A549 (cell line): Measurements from ENCODE around the gene DOC2B. TPM values are rescaled to one million over a fixed set of nuclear protein-coding genes. Genes with fewer than 3 reads are reported as not detected.
"Not testable (repeated sequence)": the region's sequence is repeated elsewhere in the genome, so short reads cannot be mapped to it uniquely, and the experiment has no call there.

Experiments
- ATAC-seq, 2 experiments: fragments of 200-7000 bp in 1 of 2; fragments of >200 bp in 1 of 2; cut with Nextera tagmentation in 1 of 2; cut with Tn5 transposase in 1 of 2; 3 replicates each; pipeline versions ENCODE4 v1.8.0 to v1.9.1; 2018 to 2020; ENCODE audit warnings: mild to moderate bottlenecking in 1 of 2, moderate library complexity in 1 of 2
- CTCF ChIA-PET: fragments of 300-600 bp; sonication (Branson Sonifier 250); formaldehyde crosslinking; extraction: SDS; loops from one replicate; lab custom pipeline; 2021; ENCODE audit warnings: antibody characterized with exemption, inconsistent platforms; lab: Yijun Ruan, JAX
- POLR2A ChIA-PET: fragments of 350-600 bp; formaldehyde crosslinking; extraction: SDS; loops from one replicate; lab custom pipeline; 2021; ENCODE audit warnings: antibody characterized with exemption, inconsistent platforms; lab: Yijun Ruan, JAX
- DNase-seq, 2 experiments: peaks; one replicate each; pipeline versions ENCODE4 v3.0.0 to v3.0.0-alpha.2; 2011 to 2016; ENCODE audit warnings: low read depth in 1 of 2, low spot score in 1 of 2
- FAIRE-seq: peaks from 2 replicates; lab custom pipeline; 2011; peaks lifted over from hg19 to GRCh38; lab: Jason Lieb, UNC
- H3K27ac ChIP-seq, 2 experiments: fragments of >200 bp; sonication (Bioruptor Twin); formaldehyde crosslinking; 3 replicates each; pipeline ENCODE4 v1.5.1; 2016 to 2017
- H3K4me1 ChIP-seq: fragments of >200 bp; sonication (Bioruptor Twin); formaldehyde crosslinking; 3 replicates; pipeline ENCODE4 v1.6.1; 2016
- H3K4me2 ChIP-seq: fragments of >200 bp; sonication (Bioruptor Twin); formaldehyde crosslinking; 3 replicates; pipeline ENCODE4 v1.6.1; 2016
- H3K4me3 ChIP-seq: fragments of >200 bp; sonication (Bioruptor Twin); formaldehyde crosslinking; 3 replicates; pipeline ENCODE4 v1.5.1; 2016
- H3K9me3 ChIP-seq: fragments of >200 bp; sonication (Bioruptor Twin); formaldehyde crosslinking; 3 replicates; pipeline ENCODE4 v1.6.1; 2016
- ATOH8 ChIP-seq: fragments of 250-450 bp; sonication (Bioruptor Pico); IDR thresholded peaks from 2 replicates; pipeline ENCODE4 v1.5.0; 2020; ENCODE audit warnings: low read depth, mild to moderate bottlenecking, moderate library complexity
- BHLHE40 ChIP-seq: IDR thresholded peaks from 2 replicates; pipeline ENCODE4 v1.6.1; 2012; ENCODE audit warnings: low read depth, low read length, inconsistent platforms
- CHD2 ChIP-seq: fragments of 150-350 bp; IDR thresholded peaks from 2 replicates; pipeline ENCODE4 v1.6.1; 2014; ENCODE audit warnings: low read length; ENCODE audit not compliant: partially characterized antibody
- CHD4 ChIP-seq: fragments of 200-600 bp; sonication (generic); IDR thresholded peaks from 2 replicates; pipeline ENCODE4 v1.6.1; 2016; ENCODE audit warnings: antibody characterized with exemption, mild to moderate bottlenecking, borderline replicate concordance
- ELK1 ChIP-seq: fragments of 150-350 bp; IDR thresholded peaks from 2 replicates; pipeline ENCODE4 v1.6.1; 2014; ENCODE audit warnings: low read depth, mild to moderate bottlenecking, low read length
- GATA3 ChIP-seq: IDR thresholded peaks from 2 replicates; pipeline ENCODE4 v1.6.1; 2012; ENCODE audit warnings: borderline replicate concordance
- HEYL ChIP-seq: fragments of 250-450 bp; sonication (Bioruptor Pico); IDR thresholded peaks from 2 replicates; pipeline ENCODE4 v1.8.0; 2021; ENCODE audit warnings: mild to moderate bottlenecking, moderate library complexity
- HOXA7 ChIP-seq: fragments of 250-450 bp; sonication (Bioruptor Pico); IDR thresholded peaks from 2 replicates; pipeline ENCODE4 v1.5.0; 2020; ENCODE audit warnings: mild to moderate bottlenecking, moderate library complexity
- HOXB13 ChIP-seq: fragments of 250-450 bp; sonication (Bioruptor Pico); IDR thresholded peaks from 2 replicates; pipeline ENCODE4 v1.5.0; 2020; ENCODE audit warnings: low read depth, mild to moderate bottlenecking, moderate library complexity
- HOXB5 ChIP-seq: fragments of 250-450 bp; sonication (Bioruptor Pico); IDR thresholded peaks from 2 replicates; pipeline ENCODE4 v1.5.0; 2020; ENCODE audit warnings: mild to moderate bottlenecking, moderate library complexity
- MAX ChIP-seq: IDR thresholded peaks from 2 replicates; pipeline ENCODE4 v1.6.1; 2012
- MYC ChIP-seq: IDR thresholded peaks from 2 replicates; pipeline ENCODE4 v1.6.1; 2012; ENCODE audit warnings: mild to moderate bottlenecking, inconsistent platforms, low read length, improper control_type of control experiment, borderline replicate concordance
- NPAS2 ChIP-seq: fragments of 250-450 bp; sonication (Bioruptor Pico); IDR thresholded peaks from 2 replicates; pipeline ENCODE4 v1.8.0; 2022; ENCODE audit warnings: mild to moderate bottlenecking, moderate library complexity, borderline replicate concordance
- PHF8 ChIP-seq: fragments of 200-600 bp; sonication (generic); IDR thresholded peaks from 2 replicates; pipeline ENCODE4 v1.6.1; 2016; ENCODE audit warnings: low read depth, mild to moderate bottlenecking, antibody characterized with exemption, moderate library complexity, borderline replicate concordance
- POLR2AphosphoS2 ChIP-seq: conservative IDR thresholded peaks from 2 replicates; pipeline ENCODE4 v1.6.1; 2012; ENCODE audit warnings: low read length, improper control_type of control experiment, inconsistent platforms
- REST ChIP-seq: fragments of 200-600 bp; sonication (generic); IDR thresholded peaks from 2 replicates; pipeline ENCODE4 v1.6.1; 2016; ENCODE audit warnings: antibody characterized with exemption, mild to moderate bottlenecking, moderate library complexity
- USF2 ChIP-seq: fragments of 450-650 bp; IDR thresholded peaks from 2 replicates; pipeline ENCODE4 v1.6.1; 2014; ENCODE audit warnings: antibody characterized with exemption
- WGBS: methylation state at CpG from one replicate; pipeline ENCODE4 v1.1.6; 2017; ENCODE audit errors: missing lambda C conversion rate; 5-methylcytosine and 5-hydroxymethylcytosine counted together
- polyA plus RNA-seq, 4 experiments: library from polyadenylated mRNA; depleted of rRNA in 3 of 4; stranded (reverse); fragments of >200 nt; fragmentation: RNase III in 1 of 4; extraction: RNeasy Plus Mini Kit Qiagen cat#74134 plus additional on column Dnase treatment in 1 of 4; gene quantifications; 2 replicates in 3 of 4; 3 replicates in 1 of 4; pipeline ENCODE4 v1.2.3, GENCODE V29; 2011 to 2017

The DOC2B gene
- polyA plus RNA-seq, 2 of the 4 experiments (the other 2 are of a cell fraction): 0.27 to 1.6 TPM

- Histone ChIP-seq H3K4me3 (no peak overlapping the region), H3K9me3 (peaks cover 9% of the 10 kb centered on the region; the same call in 1 of the 3 replicates), H3K4me2 (no peak overlapping the region), H3K4me1 (no peaks in the 10 kb centered on the region), H3K27ac (no peak overlapping the region)
- POLR2A ChIA-PET: interaction anchor here (0.8 kb wide), 1 partner anchor 186 kb away, joined by 3 read pairs; no protein-coding TSS in a partner anchor
- DNase-seq (no peak), FAIRE-seq (no peak), ATAC-seq (peak in 1 of 2 experiments; percentile 6; a peak in 3 of 6 replicates)
- 91% methylated on average over 22 of the region's 23 CpGs for WGBS
- TF ChIP-seq NPAS2 (CRISPR knock-in tag) (no peak), MYC (no peak), HOXB13 (CRISPR knock-in tag) (no peak), CHD2 (no peak), CHD4 (no peak)
- CTCF ChIA-PET: interaction anchor here (0.5 to 1.5 kb wide), 5 partner anchors 14 to 145 kb away, joined by 3 to 5 read pairs (median 3); no protein-coding TSS in a partner anchor
These were observed 21.1 kb upstream of the DOC2B start for GRCh38 chr17:202501-202951.

- H3K4me3 ChIP-seq, H3K27ac ChIP-seq, DNase-seq, H3K9me3 ChIP-seq, FAIRE-seq, H3K4me1 ChIP-seq, H3K4me2 ChIP-seq, ATAC-seq, POLR2A ChIA-PET: not testable (repeated sequence)
- CTCF ChIA-PET: interaction anchor here (0.6 to 1.2 kb wide), 3 partner anchors 13 to 47 kb away, joined by 3 to 5 read pairs (median 3); no protein-coding TSS in a partner anchor
- WGBS: 65% methylated on average over 10 of the region's 13 CpGs
These were observed 20.3 kb upstream of the DOC2B start for GRCh38 chr17:201736-202135.

- POLR2A ChIA-PET, CTCF ChIA-PET: not testable (repeated sequence)
- WGBS: 85% methylated on average over 9 of the region's 16 CpGs
These were observed 19.8 kb upstream of the DOC2B start for GRCh38 chr17:201257-201656.

GRCh38 chr17:200586-200985, 19.1 kb upstream of the DOC2B start:
- Histone ChIP-seq H3K4me1 (no peaks in the 10 kb centered on the region), H3K9me3 (no peaks in the 10 kb centered on the region), H3K4me2 (no peak overlapping the region), H3K4me3 (no peak overlapping the region), H3K27ac (peak overlapping the region in 1 of 2 experiments; percentile 53; a peak in 2 of 6 replicates)
- ChIA-PET POLR2A (no interaction called here), CTCF (interaction anchor here (1.4 kb wide), 1 partner anchor 14 kb away, joined by 4 read pairs; no protein-coding TSS in a partner anchor)
- WGBS: 90% methylated on average over 10 of the region's 10 CpGs
- ATAC-seq (peak in 1 of 2 experiments; percentile 8; a peak in 2 of 6 replicates), FAIRE-seq (no peak), DNase-seq (no peak)
- TF ChIP-seq CHD4 (no peak), HOXB5 (no peak), PHF8 (no peak), GATA3 (no peak), POLR2AphosphoS2 (no peak; the same call in 1 of the 2 replicates), ELK1 (no peak), REST (no peak), HOXA7 (CRISPR knock-in tag) (no peak), ATOH8 (no peak), USF2 (no peak), MAX (no peak), BHLHE40 (no peak), HEYL (CRISPR knock-in tag) (no peak)

More at GRCh38 chr17:201257-201656, 19.8 kb upstream of the DOC2B start:
- H3K9me3 ChIP-seq, H3K4me1 ChIP-seq, H3K4me3 ChIP-seq, FAIRE-seq, H3K4me2 ChIP-seq, H3K27ac ChIP-seq, ATAC-seq, DNase-seq: not testable (repeated sequence)
